ENCODE results near the gene KBTBD2.
A peak's percentile ranks its signal among the peaks of the same experiment; 100 is the strongest.
"Not testable (repeated sequence)": the region's sequence is repeated elsewhere in the genome, so short reads cannot be mapped to it uniquely, and the experiment has no call there.

KBTBD2 gene
- 129 to 203 reads per million in 2 donors for total RNA-seq

DNA sequence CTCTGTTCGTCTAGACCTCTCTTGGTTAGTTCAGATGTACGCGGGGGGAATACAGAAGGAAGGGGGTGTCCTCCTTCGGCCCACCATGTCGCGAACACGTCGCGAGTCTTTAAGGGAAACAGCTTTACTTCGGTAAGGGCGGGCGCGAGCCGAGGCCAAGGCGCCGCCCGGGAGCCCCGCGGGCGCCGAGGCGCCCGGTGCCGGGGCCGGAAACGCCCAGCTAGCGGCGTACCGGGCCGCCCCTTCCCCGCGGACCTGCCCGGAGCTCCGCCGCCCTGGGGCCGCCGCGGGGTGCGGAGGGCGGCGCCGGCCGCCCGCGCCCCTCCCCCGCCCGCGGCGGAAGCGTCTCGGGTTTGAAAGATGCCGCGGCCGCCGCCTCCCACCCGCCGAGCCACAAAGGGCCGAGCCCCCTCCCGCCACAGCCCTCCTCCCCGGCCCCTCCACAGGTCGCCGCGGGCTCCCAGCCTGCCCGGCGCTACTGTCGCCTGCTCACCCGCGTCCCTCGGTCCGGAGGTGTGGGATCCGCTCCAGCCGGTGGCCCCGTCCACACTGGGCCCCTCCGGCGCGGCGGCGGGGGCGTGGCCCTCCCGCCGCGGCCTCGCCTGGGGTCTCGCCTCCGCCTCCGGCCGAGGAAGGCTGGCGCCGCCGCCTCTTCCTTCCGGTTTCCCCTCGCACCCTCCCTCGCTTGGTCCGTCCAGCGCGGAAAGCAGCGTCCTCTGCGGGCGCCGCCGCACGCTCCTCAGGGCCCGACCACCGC, at the start of gene KBTBD2:
Gene KBTBD2, minus strand, starts transcription at position 718 of the 757 bp plus-strand sequence. CDS start 12,156 bp downstream, outside the sequence.
- DNase-seq: peak; percentile 49 to 83 (median 60)

DNA sequence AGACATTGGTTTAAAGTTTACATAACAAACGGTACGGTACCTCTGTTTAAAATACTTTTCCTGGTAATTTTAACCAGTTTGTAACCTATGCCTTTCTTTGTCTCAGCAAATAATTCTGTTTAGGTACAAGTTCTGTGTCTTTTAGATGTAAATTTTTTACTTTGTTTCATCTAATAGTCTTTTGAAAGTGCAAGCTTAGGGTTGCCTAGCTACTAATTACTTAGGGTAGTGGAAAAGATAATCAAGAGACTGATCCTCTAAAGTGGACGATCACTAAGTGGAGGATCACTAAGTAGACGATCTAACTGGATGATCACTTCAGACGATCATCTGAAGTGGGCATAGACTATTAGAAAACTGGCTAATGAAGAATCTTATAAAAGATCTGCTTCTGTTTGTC, 49.6 kb upstream of the KBTBD2 start:
- no peak for DNase-seq

DNA sequence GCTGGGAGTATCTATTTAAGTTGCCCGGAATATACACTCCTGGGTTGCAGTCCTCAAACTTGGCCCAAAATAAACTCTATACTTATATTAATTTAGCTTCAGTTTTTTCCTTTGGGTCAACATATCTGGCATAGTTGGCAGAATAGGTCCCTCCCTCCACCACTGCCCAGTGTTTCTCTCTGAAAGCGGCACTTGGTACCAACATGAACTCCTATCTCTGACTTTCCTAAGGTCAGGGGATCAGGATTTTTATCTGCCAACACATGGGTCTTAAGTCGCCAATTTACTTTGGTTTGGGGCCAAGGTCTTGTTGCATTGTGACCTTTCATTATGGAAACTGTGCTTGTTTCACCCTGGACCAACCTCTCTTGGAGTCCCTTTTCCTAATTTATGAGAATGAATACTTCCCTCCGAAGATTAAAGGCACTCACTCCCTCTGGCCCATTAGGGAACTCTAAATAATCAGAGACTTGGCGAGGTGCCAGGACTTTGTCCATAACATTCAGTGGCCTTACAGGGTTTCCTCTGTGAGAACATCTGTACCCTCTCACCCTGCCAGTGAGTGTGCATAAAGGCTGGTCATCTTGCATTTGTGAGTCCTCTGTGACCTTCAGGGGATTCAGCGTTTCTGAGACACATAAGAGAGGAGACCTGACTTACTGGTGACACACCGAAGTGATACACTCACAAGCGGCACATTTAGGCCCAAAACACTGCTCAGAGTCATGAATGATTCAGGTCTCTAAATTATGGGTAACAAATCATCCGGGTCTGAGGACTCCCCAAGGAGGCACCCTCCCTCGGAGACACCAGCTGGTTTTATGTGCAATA, 46.0 kb upstream of the KBTBD2 start:
- no peak for DNase-seq

DNA sequence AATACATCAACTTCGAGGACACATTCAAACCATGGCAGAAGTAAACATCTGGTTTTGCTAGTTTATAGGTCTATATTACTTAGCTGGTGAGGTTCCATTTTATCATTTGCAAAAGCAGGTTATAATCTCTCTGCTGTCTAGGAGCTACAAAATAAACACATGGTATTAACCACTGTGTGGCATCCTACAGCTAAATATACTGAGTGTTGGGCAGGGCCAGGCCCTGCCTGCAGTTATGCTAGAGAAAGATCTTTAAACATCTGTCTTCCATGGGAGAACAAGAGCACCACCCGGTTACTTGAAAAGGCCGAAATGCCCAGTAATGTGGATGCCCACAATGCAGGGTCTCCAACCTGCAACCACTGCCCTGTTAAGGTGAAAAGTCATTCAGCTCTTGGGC, 45.1 kb upstream of the KBTBD2 start:
- no peak for DNase-seq

DNA sequence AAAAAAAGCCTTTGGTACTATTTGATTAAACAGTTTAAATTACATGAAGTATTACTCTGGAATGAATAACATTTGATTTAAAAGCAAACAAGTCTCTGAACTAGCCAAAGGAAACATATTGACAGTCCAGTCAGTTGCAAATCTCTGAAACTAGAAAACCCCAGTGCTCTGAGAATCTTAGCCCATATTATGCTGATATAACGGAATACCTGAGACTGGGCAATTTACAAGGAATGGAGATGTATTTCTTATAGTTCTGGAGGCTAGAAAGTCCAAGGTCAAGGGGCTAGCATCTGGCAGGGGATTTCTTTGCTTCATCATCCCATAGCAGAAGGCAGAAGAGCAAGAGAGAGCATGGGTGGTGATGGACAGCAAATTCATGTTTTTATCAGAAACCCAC, 44.0 kb upstream of the KBTBD2 start:
- no peak for DNase-seq

DNA sequence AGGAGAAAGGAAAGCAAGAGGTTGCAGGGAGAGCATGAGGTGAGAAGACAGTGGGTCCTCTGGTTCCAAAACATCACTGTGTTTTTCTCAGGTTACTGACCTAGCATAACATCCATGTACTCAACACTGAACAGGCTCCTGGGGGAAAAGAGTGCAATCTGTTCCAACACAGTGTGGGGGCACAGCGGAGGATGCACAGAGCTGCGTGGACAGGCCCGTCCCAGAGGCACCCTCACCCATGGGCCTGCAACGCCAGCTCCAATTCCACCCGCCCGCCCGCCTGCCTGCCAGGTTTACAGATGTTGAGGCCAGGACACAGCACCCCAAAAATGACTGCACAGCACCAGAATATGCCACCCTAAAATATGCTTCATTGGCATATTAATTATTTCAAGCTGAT, 38.8 kb upstream of the KBTBD2 start:
- DNase-seq: no peak

DNA sequence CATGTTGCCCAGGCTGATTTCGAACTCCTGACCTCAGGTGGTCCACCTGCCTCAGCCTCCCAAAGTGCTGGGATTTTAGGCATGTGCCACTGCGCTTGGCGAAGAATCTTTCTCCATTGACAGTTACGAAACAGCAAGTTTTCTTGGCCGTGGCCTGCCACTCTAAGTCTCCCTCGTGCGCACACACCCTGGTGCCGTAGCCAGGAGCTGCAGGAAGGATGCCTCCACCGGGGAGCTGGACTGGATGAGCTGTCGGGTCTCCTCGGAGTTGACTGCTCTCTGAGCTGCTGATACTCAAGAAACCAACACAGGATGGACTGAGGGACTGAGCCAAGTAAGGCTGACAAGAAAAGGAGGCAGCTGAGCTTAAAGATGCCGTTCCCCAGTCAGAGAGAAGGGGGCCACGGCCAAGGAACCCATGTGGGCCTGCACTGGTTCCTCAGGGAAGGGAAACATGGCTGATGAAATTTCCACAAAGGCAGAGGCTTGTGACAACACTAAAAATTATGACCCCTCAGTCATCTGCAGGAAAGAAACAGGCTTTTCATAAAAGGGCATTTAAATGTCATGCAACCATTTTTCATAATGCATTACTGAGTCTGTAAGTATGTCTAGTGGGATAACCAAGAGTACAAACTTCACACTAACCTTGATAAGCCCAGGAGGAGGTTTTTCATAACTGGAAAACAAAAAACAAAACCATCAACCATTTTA, 38.0 kb upstream of the KBTBD2 start:
- DNase-seq: no peak

DNA sequence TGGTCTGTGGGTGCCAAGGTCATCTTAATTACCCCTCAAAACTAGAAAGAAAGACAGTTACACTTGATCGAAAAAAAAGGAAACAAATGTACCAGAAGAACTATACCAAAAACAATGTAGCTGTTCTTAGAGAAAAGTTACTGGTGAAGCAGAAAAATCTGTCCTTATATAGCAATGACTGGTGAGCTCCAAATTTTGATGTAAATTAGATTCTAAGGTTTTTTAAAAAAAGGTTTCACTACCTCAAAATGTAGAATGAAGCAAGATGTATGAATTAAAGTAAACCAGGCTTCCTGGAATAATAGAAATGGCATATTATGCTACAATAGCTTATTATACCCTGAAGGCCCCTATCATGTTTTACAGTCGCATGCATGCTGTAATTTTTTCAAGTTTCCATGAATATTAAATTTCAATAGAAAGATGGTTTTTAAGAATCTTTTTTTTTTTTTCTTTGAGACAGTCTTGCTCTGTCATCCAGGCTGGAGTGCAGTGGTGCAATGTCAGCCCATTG, 37.3 kb upstream of the KBTBD2 start:
- no peak for DNase-seq

DNA sequence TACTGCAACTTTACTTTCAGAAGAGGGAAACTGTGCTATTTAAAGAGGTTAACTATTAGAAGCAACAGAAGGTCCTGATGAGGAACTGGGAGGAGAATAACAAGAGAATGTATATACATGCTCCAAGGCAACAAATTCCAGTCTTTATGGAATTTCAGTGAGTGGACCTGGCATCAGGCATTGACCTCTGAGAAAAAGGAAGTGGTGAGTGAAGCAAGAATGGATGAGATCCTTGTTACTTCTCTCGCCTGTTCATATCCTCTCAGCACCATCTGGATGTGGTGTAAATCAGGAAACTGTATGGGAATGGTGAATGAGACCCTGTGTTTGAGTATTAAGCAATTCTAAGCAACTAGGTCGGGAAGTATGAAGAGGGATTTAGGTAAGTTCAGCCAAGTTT, 30.3 kb upstream of the KBTBD2 start:
- no peak for DNase-seq

DNA sequence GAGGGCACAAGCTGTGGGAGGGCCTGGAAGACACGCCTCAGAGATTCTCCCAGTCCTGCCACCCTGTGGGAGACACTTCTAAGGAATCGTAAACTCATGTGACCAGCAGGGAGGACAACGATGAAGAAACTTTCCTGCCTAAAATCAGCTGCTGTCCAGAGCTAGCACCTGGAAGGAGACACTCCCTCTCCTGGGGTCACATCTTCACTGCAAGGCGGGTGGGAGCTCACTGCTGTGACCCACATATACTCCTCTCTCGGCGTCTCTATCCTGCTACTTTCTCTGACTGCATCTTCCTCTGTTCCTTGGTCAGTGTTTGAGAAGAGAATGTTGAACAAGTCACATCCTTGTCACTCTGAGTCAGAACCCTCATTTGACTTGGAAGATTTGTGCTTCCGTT, 25.4 kb upstream of the KBTBD2 start:
- DNase-seq: not testable (repeated sequence)

DNA sequence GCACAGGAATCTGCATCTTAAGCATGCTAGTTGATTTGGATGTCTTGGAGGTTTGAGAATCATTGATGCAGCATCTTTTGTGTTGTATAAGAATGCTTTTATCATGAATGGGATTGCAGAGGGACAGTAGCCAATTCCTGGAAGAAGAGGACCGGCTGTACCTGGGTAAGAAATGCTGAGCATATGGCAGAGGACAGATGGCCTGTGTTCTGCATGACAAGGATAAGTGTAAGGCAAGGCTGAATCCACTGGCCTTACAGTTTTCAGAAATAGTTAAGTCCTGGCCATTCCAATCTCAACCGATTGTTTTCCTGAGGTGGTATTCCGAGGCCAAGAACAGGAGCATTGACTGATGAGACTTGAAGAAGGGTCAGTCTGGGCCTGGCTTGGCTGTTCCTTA, 24.4 kb upstream of the KBTBD2 start:
- DNase-seq: no peak

DNA sequence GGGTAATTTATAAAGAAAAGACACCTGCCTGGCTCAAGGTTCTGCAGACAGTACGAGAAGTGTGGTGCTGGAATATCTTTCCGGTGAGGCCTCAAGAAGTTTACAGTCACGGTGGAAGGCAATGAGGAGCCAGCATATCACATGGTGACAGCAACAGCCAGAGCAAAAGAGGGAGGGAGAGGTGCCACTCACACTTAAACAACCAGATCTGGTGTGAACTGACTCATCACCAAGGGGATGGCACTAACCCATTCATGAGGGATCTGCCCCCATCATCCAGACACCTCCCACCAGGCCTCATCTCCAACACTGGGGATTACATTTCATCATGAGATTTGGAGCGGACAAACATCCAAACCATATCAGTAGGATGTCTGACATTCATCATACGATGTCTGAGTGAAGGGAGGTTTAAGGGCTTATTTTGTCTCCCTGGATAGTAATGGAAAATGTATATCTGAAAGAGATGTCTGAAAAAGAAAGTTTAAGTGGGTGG, 23.5 kb upstream of the KBTBD2 start:
- peak in 1 of 5 experiments; percentile 19 for DNase-seq

DNA sequence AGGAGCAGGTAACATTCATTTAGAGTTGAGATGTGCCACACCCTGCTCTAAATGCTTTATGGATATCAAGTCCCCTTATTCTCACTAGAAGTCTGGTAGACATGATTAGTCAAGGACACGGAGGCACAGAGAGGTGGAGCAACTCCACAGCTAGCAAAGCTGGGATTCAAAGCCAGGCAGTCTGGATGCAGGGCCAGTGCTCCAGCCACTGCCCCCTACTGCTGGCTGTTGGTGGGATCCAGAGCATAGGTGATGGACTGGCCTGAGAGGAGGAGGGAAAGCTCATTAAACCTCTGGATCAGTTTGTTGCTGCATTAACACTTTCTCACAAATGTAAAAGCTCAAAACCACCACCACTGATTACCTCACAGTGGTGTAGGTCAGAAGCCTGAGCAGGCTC, 22.6 kb upstream of the KBTBD2 start:
- no peak for DNase-seq

DNA sequence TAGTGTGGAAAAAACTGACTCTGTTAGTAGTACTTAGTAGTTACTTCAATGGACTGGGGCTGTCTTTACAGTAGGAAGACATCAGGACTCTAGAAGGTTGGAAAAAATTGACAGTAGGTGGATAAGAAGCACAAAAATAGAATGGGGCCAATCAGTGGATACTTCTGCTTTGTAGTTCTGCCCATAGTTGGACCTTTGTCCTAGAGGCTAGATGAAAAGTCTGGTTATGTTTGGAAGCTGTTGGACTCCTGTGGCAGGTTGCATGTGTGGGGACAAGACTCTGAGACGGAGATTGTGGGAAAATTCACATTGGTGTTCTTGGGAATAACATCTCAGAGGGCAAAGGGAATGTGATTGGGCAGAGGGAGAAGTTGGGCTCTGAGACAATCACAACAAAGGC, 18.6 kb upstream of the KBTBD2 start:
- no peak for DNase-seq

DNA sequence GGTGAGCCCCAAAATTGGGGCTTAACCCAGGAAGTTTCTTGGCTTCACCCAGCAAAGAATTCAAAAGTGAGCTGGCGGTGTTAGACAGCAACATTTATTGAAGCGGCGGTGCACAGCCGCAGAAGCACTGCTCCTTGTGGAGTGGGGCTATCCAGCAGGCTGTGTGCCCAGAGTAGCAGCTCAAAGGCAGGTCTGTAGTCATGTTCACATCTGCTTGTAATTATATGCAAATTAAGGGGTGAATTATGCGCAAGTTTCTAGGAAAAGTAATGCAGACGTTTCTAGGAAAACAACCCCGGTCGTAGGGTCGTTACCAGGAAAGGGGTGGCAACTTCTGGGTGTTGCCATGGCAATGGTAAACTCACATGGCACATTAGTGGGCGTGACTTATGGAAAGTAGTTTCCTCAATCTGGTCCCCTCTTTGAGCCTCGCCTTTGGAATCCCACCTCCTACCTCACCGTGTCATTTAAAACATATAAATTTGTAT, 13.7 kb upstream of the KBTBD2 start:
- peak; percentile 29 to 95 (median 70) for DNase-seq

DNA sequence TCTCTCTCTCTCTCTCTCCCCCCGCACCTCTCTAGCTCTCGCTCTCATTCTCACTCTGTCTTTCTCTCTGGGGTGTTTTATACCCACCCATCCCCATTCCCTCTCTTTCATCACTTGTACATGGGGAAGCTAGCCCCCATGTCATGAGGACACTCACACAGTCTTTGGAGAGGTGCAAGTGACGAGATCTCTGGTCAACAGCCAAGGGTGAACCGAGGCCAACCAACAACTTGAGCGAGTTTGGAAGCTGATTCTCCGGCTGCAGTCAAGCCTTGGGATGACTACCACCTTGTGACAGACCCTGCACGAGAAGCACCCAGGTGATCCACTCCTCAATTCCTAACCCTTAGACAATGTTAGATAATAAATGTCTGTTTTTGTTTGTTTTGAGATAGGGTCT, 10.1 kb upstream of the KBTBD2 start:
- DNase-seq: no peak

DNA sequence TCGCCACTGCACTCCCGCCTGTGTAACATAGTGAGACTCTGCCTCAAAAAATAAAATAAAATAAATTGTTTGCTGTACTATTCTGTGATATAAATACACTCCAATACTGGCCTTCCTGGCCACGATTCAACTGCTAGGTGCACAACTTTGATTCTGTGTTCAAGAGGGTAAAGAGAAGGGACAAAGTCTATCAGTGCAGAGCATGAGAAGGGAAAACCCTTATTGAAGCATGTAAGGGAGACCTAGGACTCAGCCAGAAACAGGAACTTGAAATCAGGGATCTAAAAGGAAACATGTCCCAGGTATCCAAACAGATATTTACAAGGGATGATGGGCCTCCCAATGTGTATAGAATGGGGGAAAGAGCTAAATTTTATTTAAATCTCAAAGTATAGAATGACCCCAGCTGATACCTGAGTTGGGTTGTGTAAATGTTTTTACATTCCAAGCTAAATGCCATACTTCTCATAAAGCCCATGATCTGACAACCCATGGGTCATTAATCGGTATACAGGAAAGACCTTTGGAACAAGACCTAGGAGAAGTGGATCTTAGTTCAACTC, 9.0 kb upstream of the KBTBD2 start:
- no peak for DNase-seq

DNA sequence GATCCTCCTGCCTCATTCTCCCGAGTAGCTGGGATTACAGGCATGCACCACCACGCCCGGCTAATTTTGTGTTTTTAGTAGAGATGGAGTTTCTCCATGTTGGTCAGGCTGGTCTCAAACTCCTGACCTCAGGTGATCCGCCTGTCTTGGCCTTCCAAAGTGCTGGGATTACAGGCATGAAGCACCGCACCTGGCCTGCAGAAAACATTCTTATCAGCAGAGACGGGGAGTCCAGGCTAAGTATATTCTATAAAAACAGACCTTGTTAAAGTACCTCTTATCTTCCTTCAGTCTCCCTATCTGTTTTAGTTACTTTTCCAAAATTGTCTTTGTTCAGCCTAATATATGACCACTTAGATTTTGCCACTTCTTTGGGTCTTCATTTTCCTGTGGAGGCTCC, 5.8 kb upstream of the KBTBD2 start:
- DNase-seq: not testable (repeated sequence)

DNA sequence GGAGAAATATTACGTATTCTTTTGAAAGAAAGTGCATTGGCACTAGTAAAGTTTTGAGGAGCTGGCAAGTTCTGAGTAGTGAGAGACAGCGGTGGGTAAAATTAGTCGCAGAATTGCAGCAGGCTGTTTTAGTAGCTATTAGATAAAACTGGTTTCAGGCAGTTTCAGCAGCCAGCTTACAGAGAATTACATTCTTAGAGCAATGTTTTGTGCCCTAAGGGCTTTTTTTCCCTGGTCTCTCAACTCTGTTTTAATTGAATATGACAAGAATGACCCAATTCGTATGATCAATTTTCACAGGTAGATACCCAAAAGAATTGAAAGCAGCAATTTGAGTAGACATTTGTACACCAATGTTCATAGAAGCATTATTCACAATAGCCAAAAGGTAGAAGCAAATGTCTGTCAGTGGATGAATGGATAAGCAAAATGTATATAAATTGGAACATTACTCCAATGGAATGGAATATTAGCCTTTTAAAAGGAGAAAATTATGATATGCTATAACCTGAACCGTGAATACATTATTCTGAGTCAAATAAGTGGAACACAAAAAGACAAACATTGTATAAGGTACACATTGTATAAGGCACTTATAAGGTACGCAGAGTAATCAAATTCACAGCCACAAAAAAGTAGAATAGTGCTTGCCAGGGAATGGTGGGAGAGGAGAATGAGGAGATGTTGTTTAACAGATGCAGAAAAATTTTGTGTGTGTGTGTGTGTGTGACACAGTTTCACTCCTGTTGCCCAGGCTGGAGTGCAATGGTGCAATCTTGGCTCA, 5.2 kb upstream of the KBTBD2 start:
- no peak for DNase-seq

DNA sequence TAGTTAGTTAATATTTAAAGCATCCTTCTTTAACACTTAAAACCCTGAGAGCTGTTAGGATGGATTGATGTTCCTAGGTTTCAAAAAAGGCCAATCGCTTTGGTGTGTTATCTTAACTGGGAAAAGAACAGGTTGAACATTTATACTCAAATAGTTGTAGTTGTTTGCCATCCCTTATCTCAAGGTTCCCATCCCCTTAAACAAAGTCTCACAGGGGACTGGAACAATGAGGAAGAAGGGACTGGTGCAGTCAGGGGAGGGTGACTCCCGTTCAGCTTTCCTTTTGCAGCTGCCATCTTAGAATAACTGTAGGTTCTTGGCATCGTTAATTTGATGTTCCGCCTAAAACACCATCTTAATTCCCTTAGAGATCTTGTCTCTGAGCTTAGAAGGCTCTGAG, 2.6 kb upstream of the KBTBD2 start:
- no peak for DNase-seq

DNA sequence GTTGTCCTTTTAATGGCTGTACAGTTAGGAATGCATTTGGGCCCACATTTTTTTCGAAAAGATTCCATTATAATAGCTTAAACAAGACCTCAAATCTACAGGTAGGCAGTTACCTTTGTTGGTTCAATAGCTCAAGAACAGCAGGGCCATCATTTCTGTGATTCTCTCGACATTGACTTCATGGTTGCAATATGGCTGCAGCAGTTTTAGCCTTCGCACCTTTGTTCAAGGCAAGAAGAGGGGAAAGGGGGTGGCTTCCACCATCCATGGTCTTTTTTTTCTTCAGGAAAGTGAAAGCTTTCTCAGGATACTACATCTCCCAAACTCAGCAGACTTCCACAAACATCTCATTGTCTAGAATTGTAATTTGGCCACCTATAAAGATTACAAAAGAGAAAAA, 2.2 kb upstream of the KBTBD2 start:
- DNase-seq: no peak

DNA sequence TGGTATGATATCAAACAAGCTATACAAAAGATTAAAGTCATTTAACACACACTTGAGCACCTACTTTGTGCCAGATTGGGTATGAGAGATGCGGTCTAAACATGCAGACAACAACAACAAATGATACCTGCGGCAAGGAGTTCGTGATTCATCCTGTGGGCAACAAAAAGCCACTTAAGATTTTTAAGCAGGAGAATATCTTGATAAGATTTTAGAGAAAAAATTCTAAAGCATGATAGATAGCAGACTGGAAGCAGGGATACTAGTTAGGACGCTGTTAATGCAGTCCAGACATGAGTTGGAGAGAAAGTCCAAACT, 1.6 kb upstream of the KBTBD2 start:
- peak in 2 of 5 experiments; percentile 11 to 89 for DNase-seq
